ENCODE measurements around the gene HERC4.
"Not testable (repeated sequence)": the region's sequence is repeated elsewhere in the genome, so short reads cannot be mapped to it uniquely, and the experiment has no call there.

Gene HERC4

GRCh38 chr10:67884313-67884841 is 190.7 kb downstream of the HERC4 start, which contains the start of gene SIRT1:
Gene SIRT1, plus strand, starts transcription at chr10:67884656. Its CDS starts 66 bp downstream, at chr10:67884722.
- peak; percentile 98 for DNase-seq
- peak within 1 kb of the TSS; percentile 94 for H3K4me3 ChIP-seq (ENCODE audit: low read depth, low read length)
- TF ChIP-seq CTCF (IDR thresholded peaks at IDR 0.05; ENCODE audit: low read depth, low read length), result no peak
- peaks cover 24% of the 10 kb centered on the region for H3K36me3 ChIP-seq
- no peaks in the 10 kb centered on the region for H3K4me1 ChIP-seq
- H3K9me3 ChIP-seq, result no peaks in the 10 kb centered on the region
- no peaks in the 10 kb centered on the region for H3K27me3 ChIP-seq

GRCh38 chr10:67883710-67884312 is 191.3 kb downstream of the HERC4 start:
- Histone ChIP-seq H3K9me3 (no peaks in the 10 kb centered on the region), H3K4me1 (no peaks in the 10 kb centered on the region), H3K27me3 (no peaks in the 10 kb centered on the region), H3K36me3 (peaks cover 19% of the 10 kb centered on the region), H3K4me3 (ENCODE audit: low read depth, low read length) (peak overlapping the region; percentile 61)
- DNase-seq, result no peak
- no peak for TF ChIP-seq CTCF (IDR thresholded peaks at IDR 0.05; ENCODE audit: low read depth, low read length)

GRCh38 chr10:67878133-67878532 is 196.9 kb downstream of the HERC4 start:
- H3K4me3 ChIP-seq (ENCODE audit: low read depth, low read length), result no peak overlapping the region
- DNase-seq, result no peak
- no peak for TF ChIP-seq CTCF (IDR thresholded peaks at IDR 0.05; ENCODE audit: low read depth, low read length)
- H3K36me3 ChIP-seq, result no peaks in the 10 kb centered on the region
- H3K4me1 ChIP-seq, result no peaks in the 10 kb centered on the region
- no peaks in the 10 kb centered on the region for H3K9me3 ChIP-seq
- H3K27me3 ChIP-seq, result no peaks in the 10 kb centered on the region

- not testable (repeated sequence) for H3K9me3 ChIP-seq; H3K4me3 ChIP-seq (ENCODE audit: low read depth, low read length); H3K27me3 ChIP-seq; H3K36me3 ChIP-seq; DNase-seq; H3K4me1 ChIP-seq
Measured at GRCh38 chr10:67877421-67877820, 197.7 kb downstream of the HERC4 start.

GRCh38 chr10:67875340-67876238 is 199.5 kb downstream of the HERC4 start:
- no peaks in the 10 kb centered on the region for H3K27me3 ChIP-seq
- TF ChIP-seq CTCF (IDR thresholded peaks at IDR 0.05; ENCODE audit: low read depth, low read length), result no peak

More at GRCh38 chr10:67875340-67876238, 199.5 kb downstream of the HERC4 start:
- H3K4me1 ChIP-seq, result no peaks in the 10 kb centered on the region
- no peaks in the 10 kb centered on the region for H3K36me3 ChIP-seq
- H3K9me3 ChIP-seq, result no peaks in the 10 kb centered on the region
- no peak for DNase-seq
- H3K4me3 ChIP-seq (ENCODE audit: low read depth, low read length), result no peak overlapping the region

All from BE2C (cell line).